Heart right ventricle (tissue), 16 donors: ENCODE measurements around the gene DOCK1. TPM values are rescaled to one million over a fixed set of nuclear protein-coding genes. Genes with fewer than 3 reads are reported as not detected.

Experiments
- ATAC-seq, 8 donors: fragments of 200-7000 bp; cut with Tn5 transposase; one replicate each; pipeline ENCODE4 v1.9.1; 2020; ENCODE audit warnings: mild to moderate bottlenecking in 8 of 8, moderate library complexity in 8 of 8, moderate number of reproducible peaks in 1 of 8
- DNase-seq, 2 donors: peaks; one replicate each; pipeline ENCODE4 v3.0.0-alpha.2; 2020
- H3K27ac ChIP-seq, 10 donors: fragments of 200-600 bp; sonication (generic) in 2 of 10; one replicate each; pipeline versions ENCODE4 v1.5.0 to v1.8.0; 2020 to 2022; ENCODE audit warnings: mild to moderate bottlenecking in 3 of 10
- H3K27me3 ChIP-seq, 7 donors: fragments of 200-600 bp; one replicate each; pipeline ENCODE4 v1.8.0; 2021 to 2022; ENCODE audit warnings: mild to moderate bottlenecking in 2 of 7
- H3K36me3 ChIP-seq, 9 donors: fragments of 200-600 bp; sonication (generic) in 1 of 9; one replicate each; pipeline versions ENCODE4 v1.5.0 to v1.8.0; 2020 to 2022; ENCODE audit warnings: mild to moderate bottlenecking in 2 of 9
- H3K4me1 ChIP-seq, 9 donors: fragments of 200-600 bp; sonication (generic) in 1 of 9; one replicate each; pipeline versions ENCODE4 v1.5.0 to v1.8.0; 2020 to 2022; ENCODE audit warnings: mild to moderate bottlenecking in 4 of 9
- H3K4me3 ChIP-seq, 10 donors: fragments of 200-600 bp; sonication (generic) in 2 of 10; one replicate each; pipeline versions ENCODE4 v1.5.0 to v1.8.0; 2020 to 2022; ENCODE audit warnings: mild to moderate bottlenecking in 7 of 10, moderate library complexity in 2 of 10
- H3K9me3 ChIP-seq, 11 donors: fragments of 200-600 bp in 10 of 11; sonication (generic) in 2 of 11; one replicate each; pipeline versions ENCODE4 v1.5.0 to v1.8.0; 2013 to 2022; ENCODE audit warnings: mild to moderate bottlenecking in 2 of 11, control low read depth in 1 of 11, moderate library complexity in 1 of 11
- CTCF ChIP-seq, 9 donors: fragments of 200-600 bp; sonication (generic) in 2 of 9; IDR thresholded peaks; one replicate each; pipeline versions ENCODE4 v1.5.0 to v1.8.0; 2021 to 2022; ENCODE audit warnings: antibody characterized with exemption in 9 of 9, mild to moderate bottlenecking in 5 of 9, moderate library complexity in 1 of 9
- WGBS, 2 donors: extraction: QIAGEN DNeasy Blood & Tissue Kit; methylation state at CpG; one replicate each; pipeline ENCODE4 v1.1.7; 2013; ENCODE audit warnings: inconsistent platforms in 1 of 2; 5-methylcytosine and 5-hydroxymethylcytosine counted together
- intact Hi-C, 10 donors: fragments of 100-400 bp; cut with DNase I; formaldehyde crosslinking; loops; one replicate each; pipeline versions ENCODE4 v1.11.1 to v1.14.2; 2022
- polyA plus RNA-seq, 2 donors: library from polyadenylated mRNA; stranded (reverse); fragments of 200-250 nt; gene quantifications; one replicate each; pipeline ENCODE4 v1.2.3, GENCODE V29; 2013
- total RNA-seq, 10 donors: library from RNA; stranded (reverse); fragmentation: NEBNext Ultra II Directional in 3 of 10; extraction: Animal tissue kit (Norgen Biotek cat#: 25700) in 3 of 10; gene quantifications; one replicate each; pipeline versions ENCODE4 v1.2.1 to v1.2.4, GENCODE V29; 2021 to 2023
- donor health status: Arrhythmogenic right ventricular cardiomyopathy.
- donor health status: ischemic (EF 13 %, LVEDD 7.1; RV severe dilation, severe dysfunction).
- donor health status: healthy with polysubstance abuse.
- donor health status: DM: no; HTN: yes; CAD: no.
- donor health status: DM: no; HTN: no; CAD: no.
- donor health status: ischemic (EF 25% LVEDD 6.9; RV normal size, moderate dysfunction).
- donor health status: ischemic (EF 25% LVEDD 5.7; RV mildly dilated, moderate dysfunction).
- donor health status: healthy.
- donor health status: DM: yes; HTN: yes; CAD: no.
- donor health status: Ischemic cardiomyopathy.
- donor health status: ischemic (EF 35%, LVEDD 5.7; RV mildly dilated, moderate dysfunction).
- donor health status: nonischemic (EF 11% LVEDD 7.7; RV severe dilation, severe dysfunction).
- donor health status: DM: yes; HTN: yes; CAD: no.
- donor health status: PGD.
- donor health status: ischemic (EF 29% LVEDD 5.4; RV normal size, mild dysfunction).
- donor health status: nonischemic (EF 23%, LVEDD 6.1; RV moderate dilation, normal function).

Gene DOCK1
- total and polyA plus RNA-seq, 12 donors, result 7.8 to 26.7 (median 19.8) TPM

DNA sequence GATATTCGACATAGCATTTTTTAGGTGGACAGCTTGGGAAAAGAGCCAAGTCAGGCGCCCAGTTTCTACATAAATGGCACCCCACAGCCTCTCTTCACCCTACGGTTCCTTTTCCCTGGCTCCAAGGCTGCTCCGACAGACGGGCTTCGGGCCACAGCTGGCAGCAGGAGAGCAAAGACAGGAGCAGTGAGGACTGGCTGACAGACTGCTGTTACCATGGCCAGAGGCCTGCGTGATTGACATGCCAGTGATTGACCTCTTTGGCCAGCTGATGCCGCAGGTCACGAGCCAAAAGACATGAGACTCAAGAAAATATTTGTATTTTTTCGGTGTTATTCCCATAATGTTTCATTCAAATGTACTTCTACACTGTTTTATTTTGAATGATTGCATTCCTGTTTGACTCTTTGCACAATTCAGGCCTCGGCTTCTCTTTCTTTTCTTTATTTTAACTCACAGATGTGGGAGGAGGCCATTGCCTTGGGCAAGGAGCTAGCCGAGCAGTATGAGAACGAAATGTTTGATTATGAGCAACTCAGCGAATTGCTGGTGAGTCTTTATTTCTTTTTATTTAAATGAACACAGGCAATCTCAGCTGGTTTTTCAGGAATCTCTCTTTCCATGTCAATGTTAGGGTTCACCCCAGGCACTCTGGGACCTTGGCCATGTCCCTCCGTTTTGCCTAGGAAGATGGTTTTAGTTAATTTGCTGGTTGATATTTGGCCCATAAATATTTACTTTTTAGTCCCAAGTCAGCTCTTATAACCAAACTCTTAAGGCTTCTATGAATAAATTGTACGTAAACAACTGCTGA lies 497.6 kb downstream of the DOCK1 start:
- WGBS, 2 donors, result 92% methylated on average over 16 of the region's 16 CpGs
- Histone ChIP-seq H3K36me3 (peaks cover 0 to 57% (median 7%) of the 10 kb centered on the region in 9 donors), H3K27ac (no peak overlapping the region), H3K4me3 (no peak overlapping the region), H3K27me3 (no peaks in the 10 kb centered on the region), H3K4me1 (peaks cover 0 to 4% (median 0%) of the 10 kb centered on the region in 9 donors), H3K9me3 (no peaks in the 10 kb centered on the region)
- ATAC-seq (no peak), DNase-seq (no peak)
- no peak for TF ChIP-seq CTCF (IDR thresholded peaks at IDR 0.05)
- intact Hi-C loops, result no loop called here

DNA sequence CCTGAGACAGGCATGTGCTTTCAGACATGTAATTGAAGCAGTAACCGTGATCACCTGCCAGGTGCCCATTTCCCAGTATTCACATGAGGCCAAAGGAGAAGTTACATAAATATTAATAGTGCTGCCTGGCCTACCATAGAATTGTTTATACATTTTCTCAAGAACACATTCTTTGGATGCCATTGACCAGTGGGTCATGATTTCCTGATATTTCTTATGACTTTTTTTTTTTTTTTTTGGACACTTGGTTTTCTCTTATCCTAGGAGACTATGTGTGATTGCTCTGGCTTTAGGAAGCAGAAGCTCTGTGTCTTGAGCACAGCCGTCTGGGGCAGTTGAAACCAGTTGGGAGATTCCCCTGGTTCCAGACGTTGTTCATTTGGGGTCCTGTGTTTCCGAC lies 500.0 kb downstream of the DOCK1 start:
- Histone ChIP-seq H3K27me3 (no peaks in the 10 kb centered on the region), H3K27ac (no peak overlapping the region), H3K4me1 (no peaks in the 10 kb centered on the region), H3K36me3 (peaks cover 0 to 70% (median 7%) of the 10 kb centered on the region in 9 donors), H3K9me3 (no peaks in the 10 kb centered on the region), H3K4me3 (no peak overlapping the region)
- DNase-seq, result no peak
- no peak for ATAC-seq
- intact Hi-C loops, result no loop called here
- TF ChIP-seq CTCF (IDR thresholded peaks at IDR 0.05), result no peak
- WGBS, 2 donors, result 80 to 91% methylated on average over 4 of the region's 4 CpGs

DNA sequence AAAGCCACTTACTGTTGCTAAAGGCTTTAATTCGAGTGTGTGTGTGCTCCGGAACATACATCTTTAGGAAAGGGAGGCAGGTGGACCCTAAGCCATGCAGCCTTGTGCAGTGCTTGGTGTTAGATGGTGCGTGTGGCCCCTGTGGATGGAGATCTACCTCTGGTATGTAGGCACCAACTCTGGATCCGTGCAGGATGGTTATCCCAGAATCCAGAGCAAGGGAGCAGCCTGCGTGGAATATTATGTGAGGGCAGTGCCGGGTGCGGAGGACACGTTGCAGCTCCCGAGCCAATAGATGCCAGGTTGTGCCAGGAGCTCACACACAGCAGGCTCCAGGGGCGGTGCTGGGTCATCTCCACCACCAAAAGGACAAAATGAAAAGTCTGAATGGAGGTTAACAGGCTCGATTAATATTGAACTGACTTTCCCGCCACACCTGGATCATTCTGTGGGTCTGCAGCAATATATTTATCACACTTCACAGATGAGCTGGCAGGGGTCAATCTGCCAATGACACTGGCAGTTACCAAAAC lies 500.9 kb downstream of the DOCK1 start:
- Histone ChIP-seq H3K27me3 (no peaks in the 10 kb centered on the region), H3K4me1 (no peaks in the 10 kb centered on the region), H3K4me3 (no peak overlapping the region), H3K27ac (no peak overlapping the region), H3K9me3 (no peaks in the 10 kb centered on the region), H3K36me3 (peaks cover 0 to 78% (median 14%) of the 10 kb centered on the region in 9 donors)
- ATAC-seq (no peak), DNase-seq (no peak)
- intact Hi-C loops, result no loop called here
- TF ChIP-seq CTCF (IDR thresholded peaks at IDR 0.05), result no peak
- WGBS, 2 donors, result 96 to 97% methylated on average over 12 of the region's 12 CpGs

- no peak for DNase-seq
- intact Hi-C loops, result no loop called here
- ATAC-seq, result no peak
- WGBS, 2 donors, result 87 to 91% methylated on average over 6 of the region's 6 CpGs
- H3K36me3 ChIP-seq, result peaks cover 0 to 85% (median 14%) of the 10 kb centered on the region in 9 donors
- H3K27me3 ChIP-seq, result no peaks in the 10 kb centered on the region
- H3K27ac ChIP-seq, result no peak overlapping the region
- H3K4me3 ChIP-seq, result no peak overlapping the region
- no peaks in the 10 kb centered on the region for H3K9me3 ChIP-seq
- TF ChIP-seq CTCF (IDR thresholded peaks at IDR 0.05), result no peak
- H3K4me1 ChIP-seq, result no peaks in the 10 kb centered on the region
Measured at GRCh38 chr10:127407551-127407950, 502.3 kb downstream of the DOCK1 start.
